Sciatic nerve (tissue), 2 donors: ENCODE data around the gene VPS26C. TPM values are rescaled to one million over a fixed set of nuclear protein-coding genes. Genes with fewer than 3 reads are reported as not detected.

Experiments
- ATAC-seq: fragments of 200-7000 bp; cut with Tn5 transposase; one replicate; pipeline ENCODE4 v1.9.1; 2020; ENCODE audit warnings: mild to moderate bottlenecking, moderate library complexity
- DNase-seq: peaks from one replicate; pipeline ENCODE4 v3.0.0-alpha.2; 2020; ENCODE audit warnings: low spot score
- intact Hi-C: fragments of 100-400 bp; cut with DNase I; formaldehyde crosslinking; loops from one replicate; pipeline ENCODE4 v1.14.2; 2022
- total RNA-seq: library from RNA; stranded (reverse); fragmentation: NEBNext Ultra II Directional; extraction: Animal tissue kit (Norgen Biotek cat#: 25700); gene quantifications from one replicate; pipeline ENCODE4 v1.2.1, GENCODE V29; 2021
- donor health status: DM: no; HTN: no; CAD: no.
- donor health status: DM: no; HTN: no; CAD: no.

The VPS26C gene
- total RNA-seq, 1 donor from 2014 or later, result 48.8 TPM

- no peak for DNase-seq
- intact Hi-C loops, result no loop called here
- no peak for ATAC-seq
These were observed 78.3 kb downstream of the VPS26C start for GRCh38 chr21:37188825-37189224.

- no peak for ATAC-seq
- no peak for DNase-seq
- intact Hi-C loops, result no loop called here
These were observed 80.2 kb downstream of the VPS26C start for GRCh38 chr21:37186983-37187382.

GRCh38 chr21:37184784-37185593, 82.1 kb downstream of the VPS26C start:
- intact Hi-C loops, result no loop called here
- DNase-seq (no peak), ATAC-seq (no peak)

- no peak for DNase-seq
- intact Hi-C loops, result no loop called here
- no peak for ATAC-seq
These were observed 83.4 kb downstream of the VPS26C start for GRCh38 chr21:37183749-37184148.

- DNase-seq, result no peak
- ATAC-seq, result no peak
- intact Hi-C loops, result no loop called here
These were observed 84.9 kb downstream of the VPS26C start for GRCh38 chr21:37182222-37182621.

GRCh38 chr21:37181059-37181458, 86.1 kb downstream of the VPS26C start:
- ATAC-seq (no peak), DNase-seq (no peak)
- intact Hi-C loops, result no loop called here

- intact Hi-C loops, result no loop called here
- ATAC-seq, result no peak
These were observed 90.4 kb downstream of the VPS26C start for GRCh38 chr21:37176716-37177115.

More at GRCh38 chr21:37176716-37177115, 90.4 kb downstream of the VPS26C start:
- no peak for DNase-seq

Other genes with a start within 250 kb of the VPS26C start
- 34.5 TPM for gene PIGP, start 194.3 kb downstream of the VPS26C start, total RNA-seq
- 146 TPM for gene TTC3, start 194.1 kb downstream of the VPS26C start, total RNA-seq
- 77.6 TPM for gene DYRK1A, start 99.4 kb upstream of the VPS26C start, total RNA-seq